ENCODE measurements around the gene ASB5.

- TF ChIP-seq CTCF (conservative IDR thresholded peaks at IDR 0.05 in 1 of 2, IDR thresholded peaks at IDR 0.05 in 1 of 2; ENCODE audit: extremely low read depth in 1 of 2, insufficient read depth in 1 of 2, low read depth in 1 of 2, low read length in 2 of 2) (no peak), EZH2 (IDR thresholded peaks at IDR 0.05; ENCODE audit: borderline replicate concordance, low read length) (no peak)
Observed at GRCh38 chr4:176185051-176185450, 84.0 kb downstream of the ASB5 start.

All from mammary epithelial cell (primary cell).